Left hindlimb (tissue), 1 donor: ENCODE results near the gene OXCT1.
"Not testable (repeated sequence)": the region's sequence is repeated elsewhere in the genome, so short reads cannot be mapped to it uniquely, and the experiment has no call there.

ENCODE experiments used
- DNase-seq: peaks from one replicate; pipeline ENCODE4 v3.0.0-alpha.2; 2018

OXCT1 gene

DNA sequence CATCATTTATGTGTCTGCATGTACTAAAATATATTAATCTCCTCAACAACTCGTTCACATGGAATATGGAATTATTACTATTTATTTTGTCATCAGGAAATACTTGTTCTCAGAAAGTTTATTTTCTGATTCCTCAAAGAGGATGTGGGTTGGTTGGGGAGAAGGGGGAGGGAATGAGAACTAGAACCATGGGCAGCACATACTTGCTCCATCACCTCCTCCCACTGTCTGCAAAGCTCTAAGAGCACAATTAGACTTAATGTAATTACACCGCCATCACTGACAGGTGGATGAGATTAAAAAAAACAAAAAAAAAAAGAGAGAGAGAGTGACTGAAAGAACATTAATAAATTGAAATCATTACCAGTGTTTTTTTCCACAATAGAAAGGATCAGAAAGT lies 98.2 kb downstream of the OXCT1 start:
- no peak for DNase-seq

- no peak for DNase-seq
Measured at GRCh38 chr5:41770799-41771198, 99.4 kb downstream of the OXCT1 start.

GRCh38 chr5:41768692-41769091 lies 101.5 kb downstream of the OXCT1 start:
- no peak for DNase-seq

GRCh38 chr5:41764650-41765049 lies 105.6 kb downstream of the OXCT1 start:
- DNase-seq, result no peak

- no peak for DNase-seq
Measured at GRCh38 chr5:41763574-41763973, 106.7 kb downstream of the OXCT1 start.

- DNase-seq, result no peak
Measured at GRCh38 chr5:41763081-41763480, 107.1 kb downstream of the OXCT1 start.

DNA sequence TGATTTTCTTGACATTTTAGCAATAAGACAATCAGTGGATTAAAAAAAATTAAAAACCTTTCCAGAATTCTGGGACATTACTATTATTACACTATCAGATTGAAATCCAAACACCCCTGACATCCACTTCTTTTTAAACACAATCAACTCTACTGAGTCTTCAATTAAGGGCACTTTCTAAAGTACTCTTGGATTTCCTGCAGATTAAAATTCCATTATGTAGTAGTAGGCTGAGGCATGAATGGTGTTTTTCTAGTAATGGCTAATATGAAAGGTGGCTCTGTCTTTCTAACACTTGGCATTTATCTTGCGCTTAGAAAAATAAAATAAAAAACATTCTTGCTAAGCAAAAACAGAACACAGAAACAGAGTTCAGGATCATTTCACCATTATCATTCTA lies 107.8 kb downstream of the OXCT1 start:
- no peak for DNase-seq

GRCh38 chr5:41761663-41762062 lies 108.6 kb downstream of the OXCT1 start:
- DNase-seq, result no peak

DNA sequence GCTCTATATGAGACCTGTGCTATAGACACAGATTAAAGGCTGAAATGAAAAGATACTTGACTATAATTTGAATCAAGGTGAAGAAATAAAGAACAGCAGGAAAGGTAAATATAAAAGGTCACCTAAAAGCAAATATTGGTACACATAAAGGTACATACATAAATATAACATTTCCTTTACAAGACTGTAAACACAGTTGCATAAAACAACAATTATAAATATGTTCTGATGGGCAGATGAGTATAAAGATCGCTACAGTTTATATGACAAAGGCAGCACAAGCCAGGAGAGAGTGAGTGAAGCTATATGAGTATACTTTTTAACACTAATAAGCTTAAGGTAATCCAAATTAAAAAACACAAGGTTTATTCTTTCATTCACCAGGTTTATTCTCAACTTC lies 114.5 kb downstream of the OXCT1 start:
- DNase-seq, result no peak

DNA sequence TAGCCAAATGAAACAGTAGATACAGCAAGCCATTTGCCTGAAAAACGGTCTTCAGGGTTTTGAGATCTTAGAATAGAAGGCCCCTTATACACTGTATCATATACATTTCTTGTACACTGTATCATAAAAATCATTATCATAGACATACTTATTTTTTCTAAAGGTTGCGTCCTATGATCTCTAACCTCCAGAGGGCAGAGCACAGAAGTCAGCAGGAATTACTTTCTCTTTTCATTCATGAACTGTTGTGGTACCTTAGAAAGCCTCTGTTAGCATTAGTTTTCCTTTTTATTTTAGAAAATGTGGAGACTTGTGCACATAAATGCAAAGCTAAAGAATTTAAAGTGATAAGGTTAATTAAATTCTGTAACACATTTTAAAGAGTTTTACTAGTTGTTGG lies 115.4 kb downstream of the OXCT1 start:
- DNase-seq, result no peak

GRCh38 chr5:41751867-41752266 lies 118.4 kb downstream of the OXCT1 start:
- DNase-seq, result no peak

DNA sequence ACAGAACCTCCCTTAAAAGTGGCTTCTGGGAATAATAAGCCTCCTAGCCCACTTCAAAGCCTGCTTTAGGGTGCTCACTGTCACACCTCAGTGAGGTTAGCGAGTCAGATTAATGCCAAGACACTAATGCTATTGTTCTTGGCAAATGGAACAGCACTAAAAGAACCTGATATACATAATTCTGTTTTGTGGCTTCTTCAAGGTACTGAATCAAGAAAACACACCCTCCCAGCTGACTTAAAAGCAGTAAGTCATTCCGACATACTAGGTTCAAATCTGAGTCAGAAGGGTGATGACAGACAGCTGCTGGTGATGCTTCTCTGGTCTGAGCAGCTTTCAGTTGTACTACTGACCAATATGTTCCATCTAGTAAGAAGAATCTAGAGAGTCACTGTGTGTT lies 121.6 kb downstream of the OXCT1 start:
- no peak for DNase-seq

GRCh38 chr5:41747708-41748107 lies 122.5 kb downstream of the OXCT1 start:
- DNase-seq, result no peak

GRCh38 chr5:41747301-41747700 lies 122.9 kb downstream of the OXCT1 start:
- DNase-seq, result no peak

- DNase-seq, result not testable (repeated sequence)
Measured at GRCh38 chr5:41742608-41743007, 127.6 kb downstream of the OXCT1 start.

GRCh38 chr5:41738710-41739354 lies 131.4 kb downstream of the OXCT1 start:
- no peak for DNase-seq

- DNase-seq, result no peak
Measured at GRCh38 chr5:41736641-41737040, 133.6 kb downstream of the OXCT1 start.

DNA sequence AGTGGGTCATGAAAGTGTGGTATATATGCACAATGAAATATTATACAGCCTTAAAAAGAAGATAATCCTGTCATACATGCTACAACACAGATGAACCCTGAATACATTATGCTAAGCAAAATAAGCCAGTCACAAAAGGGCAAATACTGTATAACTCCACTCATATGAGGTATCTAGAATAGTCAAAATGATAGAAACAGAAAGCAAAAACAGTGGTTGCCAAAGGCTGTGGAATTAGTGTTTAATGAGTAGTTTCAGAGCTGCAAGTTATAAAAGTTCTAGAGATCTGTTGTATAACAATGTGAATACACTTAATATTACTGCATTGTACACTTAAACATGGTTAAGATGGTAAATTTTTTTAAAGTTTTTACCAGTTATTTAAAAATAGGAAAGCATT lies 135.0 kb downstream of the OXCT1 start:
- DNase-seq, result no peak

- not testable (repeated sequence) for DNase-seq
Measured at GRCh38 chr5:41729381-41729780, 140.8 kb downstream of the OXCT1 start.

GRCh38 chr5:41728281-41728680 lies 141.9 kb downstream of the OXCT1 start:
- DNase-seq, result no peak

DNA sequence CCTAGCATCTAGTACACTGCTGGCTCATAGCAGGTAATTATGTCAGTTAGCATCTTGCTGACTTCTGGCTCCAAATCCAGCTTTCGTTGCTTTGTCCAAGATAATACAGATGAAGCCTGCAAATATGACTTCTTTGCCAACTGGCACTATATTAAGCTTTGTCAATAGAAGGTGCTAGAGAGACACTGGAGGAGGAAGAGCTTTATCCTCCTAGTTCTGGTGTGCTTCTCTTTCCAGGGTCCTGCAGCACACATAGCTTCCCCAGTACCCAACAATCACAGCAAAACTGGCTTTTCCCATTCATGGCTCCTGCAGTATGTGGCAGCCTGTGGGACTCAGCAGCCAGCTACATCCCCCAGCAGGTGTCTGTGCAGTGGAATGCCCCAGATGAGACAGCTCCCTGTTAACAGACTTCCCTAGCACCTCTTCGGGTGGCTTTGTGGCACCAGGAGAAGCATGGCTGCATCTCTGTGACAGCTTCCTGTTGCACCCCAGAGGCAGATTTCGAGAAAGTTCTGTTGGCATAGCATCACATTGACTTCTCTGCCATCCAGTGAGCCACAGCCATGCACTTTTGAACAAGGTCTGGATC lies 147.8 kb downstream of the OXCT1 start:
- DNase-seq, result no peak

DNA sequence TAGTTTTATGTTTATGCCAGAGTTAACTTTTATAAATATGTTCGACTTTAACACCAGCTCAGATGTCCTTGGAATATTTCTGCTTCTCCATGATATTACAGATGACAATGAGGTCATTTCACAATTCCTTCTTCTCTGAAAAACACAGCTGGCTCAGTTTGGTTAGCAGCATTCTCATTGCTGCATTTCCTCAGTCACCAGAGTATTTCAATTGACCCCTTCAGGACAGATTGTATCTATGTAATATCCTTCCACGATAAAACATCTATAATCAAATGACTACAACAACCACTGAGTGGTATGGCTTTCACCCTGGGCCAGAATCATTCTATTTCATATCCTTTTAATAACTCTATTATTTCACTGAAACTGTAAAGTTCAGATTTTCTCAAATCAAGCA lies 148.7 kb downstream of the OXCT1 start:
- DNase-seq, result no peak

DNA sequence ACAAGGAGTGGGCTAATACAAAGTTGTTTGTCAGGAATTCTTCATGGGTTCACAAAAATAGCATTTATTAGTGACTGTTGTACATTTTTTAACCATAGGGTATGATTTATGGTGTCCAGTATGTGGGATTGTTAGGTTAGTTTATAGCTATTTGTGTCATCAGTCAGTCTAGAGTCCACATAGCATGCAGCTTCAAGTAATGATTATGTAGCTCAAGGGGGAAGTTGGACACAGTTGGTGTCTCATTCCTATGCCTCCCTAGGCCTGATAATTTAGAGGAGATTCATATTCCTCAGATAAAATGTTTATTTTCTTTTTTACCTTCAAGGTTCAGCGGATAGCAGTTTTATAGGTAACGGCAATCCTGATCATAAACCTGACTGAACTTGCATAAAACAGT lies 153.8 kb downstream of the OXCT1 start:
- DNase-seq, result no peak

- DNase-seq, result not testable (repeated sequence)
Measured at GRCh38 chr5:41714446-41714845, 155.8 kb downstream of the OXCT1 start.

DNA sequence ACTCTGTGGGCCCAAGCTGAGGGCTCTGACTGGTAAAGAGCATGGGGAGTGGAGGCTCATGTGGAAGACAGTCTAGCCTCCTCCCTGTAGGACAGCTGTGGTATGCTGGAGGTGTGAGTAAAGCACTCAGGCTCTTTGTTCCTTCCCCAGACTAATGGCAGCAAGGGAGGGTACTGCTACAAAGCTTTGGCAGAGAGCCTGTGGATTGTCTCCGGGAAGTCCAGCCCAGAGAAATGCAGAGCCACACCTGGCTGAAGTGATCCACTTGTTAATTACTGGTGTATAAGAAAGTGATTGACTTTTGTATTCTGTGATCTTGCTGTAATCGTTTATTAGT lies 161.7 kb downstream of the OXCT1 start:
- no peak for DNase-seq
